ENCODE measurements around the gene TSC1.

TSC1 gene

DNA sequence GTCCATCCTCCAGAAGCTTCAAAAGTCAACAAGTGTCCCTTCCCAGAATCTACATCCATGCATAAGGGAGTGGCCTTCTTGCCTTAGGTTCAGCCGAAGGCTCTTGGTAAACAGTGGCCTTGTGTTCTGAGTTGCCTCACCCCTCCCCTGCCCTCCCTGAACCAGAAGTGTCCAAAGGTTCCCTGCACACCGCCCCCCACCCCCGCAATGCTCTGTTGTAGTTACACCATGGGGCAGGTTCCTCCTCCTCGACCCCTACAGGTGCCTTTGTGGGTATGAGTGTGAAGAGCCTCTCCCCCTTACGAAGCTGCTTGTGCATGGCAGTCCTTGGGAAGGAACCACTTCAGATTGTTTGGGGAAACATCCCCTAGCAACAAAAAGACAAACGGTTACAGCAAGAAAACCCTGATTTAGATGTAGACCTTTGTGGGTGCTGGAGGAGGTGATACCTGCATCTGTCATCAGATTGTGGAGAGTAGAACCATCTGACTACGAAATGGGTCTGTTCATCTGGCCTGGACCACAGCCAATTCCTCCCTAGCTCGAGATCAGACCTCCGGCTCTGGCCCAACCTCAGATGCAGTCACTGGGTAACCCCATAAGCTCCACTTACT lies 58.6 kb downstream of the TSC1 start:
- Histone ChIP-seq H3K27ac (no peak overlapping the region), H3K4me3 (ENCODE audit: low read depth in 1 of 2, low read length in 1 of 2) (no peak overlapping the region), H3K4me1 (ENCODE audit: control insufficient read depth in 1 of 2, insufficient read depth in 1 of 2, low read depth in 1 of 2, low read length in 1 of 2) (peaks cover 4% of the 10 kb centered on the region in 2 experiments), H3K9me3 (no peaks in the 10 kb centered on the region), H3K27me3 (no peaks in the 10 kb centered on the region), H3K36me3 (no peaks in the 10 kb centered on the region)
- TF ChIP-seq, protein P1, sequence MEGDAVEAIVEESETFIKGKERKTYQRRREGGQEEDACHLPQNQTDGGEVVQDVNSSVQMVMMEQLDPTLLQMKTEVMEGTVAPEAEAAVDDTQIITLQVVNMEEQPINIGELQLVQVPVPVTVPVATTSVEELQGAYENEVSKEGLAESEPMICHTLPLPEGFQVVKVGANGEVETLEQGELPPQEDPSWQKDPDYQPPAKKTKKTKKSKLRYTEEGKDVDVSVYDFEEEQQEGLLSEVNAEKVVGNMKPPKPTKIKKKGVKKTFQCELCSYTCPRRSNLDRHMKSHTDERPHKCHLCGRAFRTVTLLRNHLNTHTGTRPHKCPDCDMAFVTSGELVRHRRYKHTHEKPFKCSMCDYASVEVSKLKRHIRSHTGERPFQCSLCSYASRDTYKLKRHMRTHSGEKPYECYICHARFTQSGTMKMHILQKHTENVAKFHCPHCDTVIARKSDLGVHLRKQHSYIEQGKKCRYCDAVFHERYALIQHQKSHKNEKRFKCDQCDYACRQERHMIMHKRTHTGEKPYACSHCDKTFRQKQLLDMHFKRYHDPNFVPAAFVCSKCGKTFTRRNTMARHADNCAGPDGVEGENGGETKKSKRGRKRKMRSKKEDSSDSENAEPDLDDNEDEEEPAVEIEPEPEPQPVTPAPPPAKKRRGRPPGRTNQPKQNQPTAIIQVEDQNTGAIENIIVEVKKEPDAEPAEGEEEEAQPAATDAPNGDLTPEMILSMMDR (IDR thresholded peaks at IDR 0.05) = no peak

DNA sequence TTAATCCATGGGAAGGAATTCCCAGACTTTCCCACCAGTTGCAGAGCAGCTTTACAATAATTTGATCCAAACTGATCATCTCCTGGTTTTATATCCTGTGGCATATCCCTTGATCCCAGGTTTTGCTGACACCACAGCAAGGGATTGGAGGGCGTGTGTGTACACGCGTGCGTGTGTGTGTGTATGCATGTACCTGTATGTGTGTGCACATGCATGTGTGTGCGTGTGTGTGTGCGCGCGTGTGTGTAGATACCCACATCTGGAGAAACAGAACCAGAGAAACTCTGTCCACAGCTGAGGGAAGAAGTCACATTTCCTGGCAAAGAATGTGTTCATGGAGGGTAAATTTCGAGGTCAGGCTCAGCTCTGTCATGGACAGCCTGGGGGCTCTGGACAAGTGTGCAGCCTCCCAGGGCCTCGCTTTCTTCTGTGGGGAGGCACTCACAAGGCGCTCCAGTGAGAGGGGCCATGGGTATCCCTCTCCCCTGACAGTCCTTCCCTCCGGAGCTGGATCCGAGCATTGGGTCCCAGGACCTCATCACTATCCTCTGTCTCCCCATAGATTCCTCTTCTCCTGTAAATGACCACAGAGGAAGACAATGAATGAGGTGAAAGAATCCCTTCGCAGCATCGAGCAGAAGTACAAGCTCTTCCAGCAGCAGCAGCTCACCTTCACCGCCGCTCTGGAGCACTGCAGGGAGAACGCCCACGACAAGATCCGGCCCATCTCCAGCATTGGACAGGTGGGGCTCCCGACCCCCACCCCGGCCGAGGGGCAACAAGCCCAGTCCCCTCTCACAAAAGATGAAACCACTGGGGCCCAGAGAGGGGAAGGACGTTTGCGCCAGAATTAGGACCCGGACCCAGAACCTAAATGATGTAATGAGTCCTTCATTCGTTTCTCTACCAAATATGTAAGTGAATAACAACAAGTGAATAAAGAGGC lies 60.8 kb downstream of the TSC1 start:
- no peak overlapping the region for H3K27ac ChIP-seq
- no peaks in the 10 kb centered on the region for H3K9me3 ChIP-seq
- no peaks in the 10 kb centered on the region for H3K36me3 ChIP-seq
- no peak overlapping the region for H3K4me3 ChIP-seq (ENCODE audit: low read depth in 1 of 2, low read length in 1 of 2)
- peaks cover 4 to 12% of the 10 kb centered on the region in 2 experiments for H3K4me1 ChIP-seq (ENCODE audit: control insufficient read depth in 1 of 2, insufficient read depth in 1 of 2, low read depth in 1 of 2, low read length in 1 of 2)
- TF ChIP-seq, protein P1 (IDR thresholded peaks at IDR 0.05) = no peak
- H3K27me3 ChIP-seq = peaks cover 8% of the 10 kb centered on the region

GRCh38 chr9:132882616-132883015 lies 61.8 kb downstream of the TSC1 start:
- TF ChIP-seq, protein P1 (IDR thresholded peaks at IDR 0.05) = no peak
- Histone ChIP-seq H3K36me3 (no peaks in the 10 kb centered on the region), H3K9me3 (no peaks in the 10 kb centered on the region), H3K4me1 (ENCODE audit: control insufficient read depth in 1 of 2, insufficient read depth in 1 of 2, low read depth in 1 of 2, low read length in 1 of 2) (peaks cover 11 to 20% of the 10 kb centered on the region in 2 experiments), H3K27me3 (peaks cover 14% of the 10 kb centered on the region), H3K27ac (no peak overlapping the region), H3K4me3 (ENCODE audit: low read depth in 1 of 2, low read length in 1 of 2) (no peak overlapping the region)

DNA sequence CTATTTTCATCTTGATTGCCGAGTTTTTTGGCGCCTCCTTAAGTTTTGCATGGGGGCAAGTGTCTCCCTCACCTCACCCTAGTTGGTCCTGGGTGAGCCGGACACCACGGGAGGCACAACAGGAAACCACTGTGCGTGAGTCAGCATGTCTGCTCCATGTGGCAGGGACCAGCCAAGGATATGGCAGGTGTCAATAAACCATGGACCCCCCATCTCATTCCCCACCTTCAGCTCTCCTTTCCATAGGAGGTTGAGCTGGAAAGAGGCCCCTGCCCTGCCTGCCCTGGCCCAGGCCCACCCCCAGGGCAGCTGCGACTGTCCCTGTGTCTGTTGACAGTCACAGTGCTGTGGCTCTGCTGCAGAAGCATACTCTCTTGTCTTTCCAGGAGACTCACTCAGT lies 62.6 kb downstream of the TSC1 start:
- no peaks in the 10 kb centered on the region for H3K9me3 ChIP-seq
- no peak overlapping the region for H3K27ac ChIP-seq
- no peaks in the 10 kb centered on the region for H3K36me3 ChIP-seq
- peaks cover 13 to 21% of the 10 kb centered on the region in 2 experiments for H3K4me1 ChIP-seq (ENCODE audit: control insufficient read depth in 1 of 2, insufficient read depth in 1 of 2, low read depth in 1 of 2, low read length in 1 of 2)
- TF ChIP-seq, protein P1 (IDR thresholded peaks at IDR 0.05) = no peak
- no peak overlapping the region for H3K4me3 ChIP-seq (ENCODE audit: low read depth in 1 of 2, low read length in 1 of 2)
- peaks cover 22% of the 10 kb centered on the region for H3K27me3 ChIP-seq

- Histone ChIP-seq H3K4me3 (ENCODE audit: low read depth in 1 of 2, low read length in 1 of 2) (no peak overlapping the region), H3K4me1 (ENCODE audit: control insufficient read depth in 1 of 2, insufficient read depth in 1 of 2, low read depth in 1 of 2, low read length in 1 of 2) (peaks cover 13 to 21% of the 10 kb centered on the region in 2 experiments), H3K27ac (no peak overlapping the region), H3K36me3 (no peaks in the 10 kb centered on the region), H3K9me3 (no peaks in the 10 kb centered on the region), H3K27me3 (peaks cover 33% of the 10 kb centered on the region)
- TF ChIP-seq, protein P1 (IDR thresholded peaks at IDR 0.05) = no peak
Observed at GRCh38 chr9:132880324-132880661, 64.1 kb downstream of the TSC1 start.

All from neutrophil (primary cell).